Left colon (tissue), 2 donors: ENCODE results near the gene DHX36. TPM values are rescaled to one million over a fixed set of nuclear protein-coding genes. Genes with fewer than 3 reads are reported as not detected.

ENCODE experiments used
- ATAC-seq: fragments of 200-7000 bp; cut with Tn5 transposase; one replicate; pipeline ENCODE4 v1.9.1; 2020; ENCODE audit warnings: mild to moderate bottlenecking, moderate library complexity
- DNase-seq, 2 donors: peaks; one replicate each; pipeline ENCODE4 v3.0.0-alpha.2; 2020
- intact Hi-C, 2 donors: fragments of 100-400 bp; cut with DNase I in 1 of 2; cut with micrococcal nuclease in 1 of 2; formaldehyde crosslinking; loops; one replicate each; pipeline versions ENCODE4 v1.11.2 to v1.14.0; 2022; cut with DNase I, micrococcal nuclease
- total RNA-seq, 2 donors: library from RNA; stranded (reverse); fragmentation: NEBNext Ultra II Directional; extraction: Animal tissue kit (Norgen Biotek cat#: 25700); gene quantifications; one replicate each; pipeline ENCODE4 v1.2.1, GENCODE V29; 2021
- donor health status: DM: no; HTN: no; CAD: no.
- donor health status: DM: yes; HTN: yes; CAD: no.

Gene DHX36
- total RNA-seq, 2 donors from 2014 or later: 41.0 to 47.6 TPM

DNA sequence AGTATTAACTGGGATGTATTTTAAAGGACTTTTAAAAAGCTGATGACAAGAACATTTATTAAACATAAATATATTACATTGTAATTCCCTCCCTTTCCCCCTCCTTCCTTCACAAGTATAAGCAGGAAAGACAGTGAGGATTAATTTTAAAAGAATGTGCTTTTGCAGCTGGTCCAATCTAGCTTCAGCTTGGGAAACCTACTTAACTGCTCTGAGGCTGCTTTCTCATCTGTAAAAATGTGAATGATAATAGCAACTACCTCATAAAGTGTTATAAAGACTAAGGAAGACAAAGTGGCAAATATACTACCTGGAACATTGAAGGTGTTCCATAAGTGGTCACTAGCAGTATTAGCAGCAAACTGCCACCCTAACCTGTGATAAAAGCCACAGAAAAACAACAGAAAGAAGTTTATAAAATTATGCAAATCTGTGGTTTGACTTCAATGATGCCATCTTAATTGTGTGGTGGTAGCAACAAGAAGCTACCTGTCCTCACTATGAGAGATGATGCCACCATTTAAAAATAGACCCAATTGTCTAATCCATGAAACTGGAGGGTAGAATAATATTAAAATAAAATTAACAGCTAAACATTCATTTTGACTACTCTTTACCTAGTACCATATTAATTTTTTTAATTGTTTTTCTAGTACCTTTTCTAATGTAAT, 20.0 kb downstream of the DHX36 start:
- DNase-seq (no peak), ATAC-seq (no peak)
- intact Hi-C loops: no loop called here

DNA sequence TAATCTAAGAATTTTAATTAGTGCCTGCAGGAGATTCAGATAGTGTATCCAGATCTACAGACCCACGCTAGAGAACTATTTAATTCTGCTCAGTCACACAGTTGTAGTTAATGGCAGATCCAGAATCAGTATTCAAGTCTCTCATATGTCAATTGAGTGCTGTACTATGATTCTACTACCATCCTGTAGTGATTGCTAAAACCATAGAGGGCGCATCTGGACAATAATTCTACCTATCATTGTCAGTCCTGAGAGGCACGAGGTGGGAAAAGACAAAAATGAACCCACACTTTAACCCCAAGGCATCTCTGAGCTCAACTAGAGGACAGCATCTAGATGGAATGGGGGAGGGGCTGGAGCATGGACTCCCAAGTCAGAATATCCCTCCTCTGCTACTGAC, 22.7 kb downstream of the DHX36 start:
- intact Hi-C loops: no loop called here
- ATAC-seq: no peak
- DNase-seq: no peak

DNA sequence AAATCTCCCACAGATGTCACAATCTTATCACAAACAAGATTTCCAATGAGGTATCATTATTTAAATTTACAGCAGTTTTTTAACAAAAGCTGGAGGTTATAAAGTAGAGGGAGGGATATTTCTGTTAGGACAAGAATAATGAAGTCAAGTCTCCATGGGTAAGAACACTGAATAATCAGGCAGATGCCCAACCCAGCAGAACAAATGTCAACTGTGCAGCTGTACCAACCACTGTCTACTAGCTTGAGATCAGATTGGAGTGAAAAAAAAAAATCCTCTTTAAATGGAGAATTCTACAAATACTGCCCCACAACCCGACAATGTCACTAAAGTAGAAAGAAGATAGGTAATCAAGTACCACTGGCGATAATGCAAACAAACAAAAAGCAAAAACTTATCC, 30.3 kb downstream of the DHX36 start:
- DNase-seq (no peak), ATAC-seq (no peak)
- intact Hi-C loops: no loop called here

GRCh38 chr3:154290187-154290586, 34.1 kb downstream of the DHX36 start:
- ATAC-seq (no peak), DNase-seq (no peak)
- intact Hi-C loops: no loop called here

- ATAC-seq (no peak), DNase-seq (no peak)
- intact Hi-C loops: no loop called here
Measured at GRCh38 chr3:154285221-154285620, 39.1 kb downstream of the DHX36 start.

GRCh38 chr3:154280161-154280560, 44.1 kb downstream of the DHX36 start:
- ATAC-seq (no peak), DNase-seq (no peak)

GRCh38 chr3:154275965-154276364, 48.3 kb downstream of the DHX36 start:
- ATAC-seq (no peak), DNase-seq (no peak)
- intact Hi-C loops: no loop called here

More at GRCh38 chr3:154280161-154280560, 44.1 kb downstream of the DHX36 start:
- intact Hi-C loops: no loop called here

- intact Hi-C loops: no loop called here
- DNase-seq: no peak
- ATAC-seq: no peak
Measured at GRCh38 chr3:154275292-154275691, 49.0 kb downstream of the DHX36 start.

DNA sequence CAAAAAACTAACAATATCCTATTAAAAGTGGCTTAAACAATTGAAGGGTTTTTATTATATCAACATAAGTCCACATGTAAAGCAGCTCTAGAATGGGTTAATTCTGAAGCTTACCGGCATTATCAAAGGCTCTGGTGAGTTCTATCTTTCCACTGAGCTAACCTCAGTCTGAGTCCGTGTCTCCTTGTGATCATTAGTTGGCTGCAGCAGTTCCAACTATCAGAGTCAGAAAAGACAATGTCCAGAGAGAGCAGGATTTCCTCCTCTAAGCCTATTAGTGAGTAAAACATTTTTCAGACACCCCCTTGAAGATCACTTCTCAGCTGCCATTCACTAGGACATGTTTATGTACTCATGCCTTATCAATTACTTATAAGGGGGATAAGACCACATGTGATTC, 49.9 kb downstream of the DHX36 start:
- no peak for ATAC-seq
- DNase-seq: no peak
- intact Hi-C loops: no loop called here

DNA sequence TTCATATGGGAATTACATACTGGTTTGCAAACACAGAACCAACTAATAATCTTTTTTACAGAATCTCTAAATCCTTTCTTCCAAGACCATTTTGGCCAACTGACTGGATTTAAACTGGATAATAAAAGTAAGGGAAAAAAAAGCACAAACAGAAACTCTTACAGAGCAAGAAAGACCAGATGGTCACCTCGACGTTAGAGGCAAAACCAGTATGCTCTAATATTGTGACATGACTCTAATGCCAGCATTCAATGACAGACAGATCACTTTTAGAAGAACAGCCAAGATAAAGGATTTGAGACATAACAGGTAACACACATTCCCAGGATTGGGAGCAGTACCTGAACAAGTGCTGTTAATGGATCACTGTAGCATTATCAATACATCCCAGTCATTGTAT, 50.9 kb downstream of the DHX36 start:
- DNase-seq: no peak
- intact Hi-C loops: no loop called here
- no peak for ATAC-seq

DNA sequence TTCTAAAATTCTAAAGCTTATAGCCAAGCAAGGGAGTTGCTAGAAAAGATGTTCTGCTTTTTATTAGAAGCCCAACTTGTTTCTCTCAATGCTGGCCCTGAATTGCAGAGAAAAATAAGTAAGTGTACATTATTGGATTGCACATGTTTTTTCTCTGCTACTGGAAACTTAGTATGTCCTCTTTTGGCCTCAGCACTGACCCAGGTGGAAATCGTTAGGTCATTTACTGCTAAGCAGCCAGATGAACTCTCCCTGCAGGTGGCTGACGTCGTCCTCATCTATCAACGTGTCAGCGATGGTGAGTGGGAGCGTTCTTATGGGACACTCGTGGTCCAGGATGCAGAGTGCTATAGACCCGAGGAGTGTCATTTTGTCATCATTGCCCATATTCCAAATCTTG, 69.8 kb downstream of the DHX36 start:
- no peak for DNase-seq
- ATAC-seq: no peak
- intact Hi-C loops: loop anchor here in 1 of 2 donors (10.0 kb wide), 1 partner anchor 260 kb away; no protein-coding TSS in a partner anchor

DNA sequence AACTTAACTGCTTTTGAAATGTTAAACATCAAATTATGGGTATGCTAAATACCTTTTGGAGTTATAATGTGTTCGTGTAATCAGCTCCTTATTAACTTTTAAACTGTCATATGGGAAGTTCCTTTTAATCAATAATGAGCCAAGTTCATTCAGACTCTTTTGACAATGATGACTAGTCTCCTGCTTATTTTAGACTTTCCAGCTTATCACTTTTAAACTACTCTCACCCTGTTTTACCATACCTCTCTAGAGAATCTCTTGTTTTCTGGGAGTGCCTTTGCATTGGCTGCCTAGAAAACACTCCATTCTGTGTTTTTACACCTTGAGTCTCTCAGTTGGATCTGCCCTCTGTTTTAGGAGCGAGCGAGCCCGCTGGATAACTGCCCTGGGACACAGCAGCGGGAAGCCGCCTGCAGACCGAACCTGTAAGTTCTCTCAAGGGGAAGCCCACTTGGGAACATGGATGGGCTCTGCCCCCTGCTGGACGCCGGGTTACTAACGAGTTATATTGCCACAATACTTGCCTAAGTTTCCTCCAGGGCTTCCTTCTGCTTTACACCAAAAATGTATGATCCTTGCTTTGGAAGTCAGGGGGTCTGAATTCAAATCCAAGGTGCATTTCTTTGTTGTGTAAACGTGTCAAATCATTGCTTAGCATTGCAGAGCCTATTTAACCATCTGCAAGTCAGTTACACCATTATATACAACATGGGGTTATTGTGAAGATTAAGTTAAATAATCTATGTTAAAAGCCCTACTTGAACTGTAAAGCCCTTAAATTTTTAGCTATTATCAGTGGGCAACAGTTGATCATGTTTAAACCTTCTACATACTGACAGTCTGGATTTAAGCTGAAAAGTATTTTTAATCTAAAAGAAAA, 71.3 kb downstream of the DHX36 start:
- intact Hi-C loops: loop anchor here in 1 of 2 donors (10.0 kb wide), 1 partner anchor 258 kb away; no protein-coding TSS in a partner anchor
- ATAC-seq (peak; percentile 99), DNase-seq (peak; percentile 83 to 95)

- DNase-seq (no peak), ATAC-seq (no peak)
- intact Hi-C loops: loop anchor here in 1 of 2 donors (10.0 kb wide), 1 partner anchor 257 kb away; no protein-coding TSS in a partner anchor
Measured at GRCh38 chr3:154251610-154252009, 72.7 kb downstream of the DHX36 start.

- no peak for ATAC-seq
- intact Hi-C loops: loop anchor here in 1 of 2 donors (10.0 kb wide), 1 partner anchor 255 kb away; no protein-coding TSS in a partner anchor
- no peak for DNase-seq
Measured at GRCh38 chr3:154250291-154250690, 74.0 kb downstream of the DHX36 start.

- intact Hi-C loops: loop anchor here in 1 of 2 donors (5.0 kb wide), 1 partner anchor 151 kb away; no protein-coding TSS in a partner anchor
- DNase-seq: no peak
- no peak for ATAC-seq
Measured at GRCh38 chr3:154247806-154248415, 76.4 kb downstream of the DHX36 start.

DNA sequence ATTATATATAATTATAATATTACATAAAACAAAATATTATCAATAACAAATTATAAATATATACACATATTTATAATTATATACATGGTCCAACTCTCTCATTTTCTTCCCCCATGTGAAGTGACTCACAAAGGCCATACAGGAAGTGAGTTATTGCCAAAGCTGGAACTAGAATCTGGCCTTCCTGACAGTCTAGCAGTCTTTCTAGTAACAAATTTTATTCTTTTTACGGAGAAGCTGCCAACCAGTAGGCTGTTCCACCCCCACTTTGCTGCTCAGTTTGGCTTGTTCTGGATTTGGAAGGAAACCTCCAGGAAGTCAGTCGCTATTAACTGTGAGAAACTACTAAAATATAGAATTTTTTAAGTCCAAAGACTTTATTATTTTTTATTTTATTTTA, 79.6 kb downstream of the DHX36 start:
- ATAC-seq (no peak), DNase-seq (no peak)
- intact Hi-C loops: loop anchor here in 1 of 2 donors (5.0 kb wide), 1 partner anchor 147 kb away; no protein-coding TSS in a partner anchor

DNA sequence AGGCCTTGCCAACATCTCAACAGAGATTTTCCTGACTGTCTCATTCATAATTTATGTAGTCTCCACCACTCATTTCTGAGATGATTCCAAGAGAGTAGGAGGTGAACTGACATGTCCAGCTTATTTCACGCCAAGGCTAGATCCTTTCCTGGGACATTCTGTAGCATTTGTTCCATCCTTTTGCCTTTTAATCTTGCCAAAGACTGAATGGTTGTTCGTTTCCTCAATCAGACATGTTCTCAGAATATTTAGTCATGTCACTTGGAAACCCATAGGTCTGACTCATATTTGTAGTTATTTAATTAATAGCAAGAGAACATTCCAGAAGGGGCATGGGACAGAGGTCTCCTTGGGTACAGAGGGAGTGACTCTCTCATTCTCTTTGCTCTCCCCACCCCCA, 80.9 kb downstream of the DHX36 start:
- intact Hi-C loops: no loop called here
- DNase-seq (no peak), ATAC-seq (no peak)

DNA sequence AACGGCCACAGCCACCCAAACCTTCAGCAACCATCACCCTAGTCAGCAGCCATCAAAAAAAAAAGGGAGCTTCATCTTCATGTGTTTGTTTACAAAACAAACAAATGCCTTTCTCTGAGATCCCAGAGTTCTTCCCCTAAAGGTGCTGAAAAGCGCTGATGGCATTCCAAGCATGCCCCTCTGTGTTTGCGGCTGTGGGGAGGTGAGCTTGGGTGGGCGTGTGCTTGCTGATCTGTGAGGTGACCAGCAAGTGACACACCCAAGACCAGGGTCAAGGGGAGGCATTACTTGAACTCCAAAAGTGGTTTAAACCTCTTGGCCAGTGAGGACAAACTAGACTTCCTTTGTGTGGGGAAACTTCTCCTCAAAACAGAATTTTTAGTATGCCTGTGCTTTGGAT, 81.5 kb downstream of the DHX36 start:
- ATAC-seq (no peak), DNase-seq (no peak)
- intact Hi-C loops: no loop called here

GRCh38 chr3:154241496-154241895, 82.8 kb downstream of the DHX36 start:
- no peak for DNase-seq
- intact Hi-C loops: no loop called here
- no peak for ATAC-seq
